ENCODE results near the gene PLEKHA4.
A peak's percentile ranks its signal among the peaks of the same experiment; 100 is the strongest.
"Not testable (repeated sequence)": the region's sequence is repeated elsewhere in the genome, so short reads cannot be mapped to it uniquely, and the experiment has no call there.

The PLEKHA4 gene

DNA sequence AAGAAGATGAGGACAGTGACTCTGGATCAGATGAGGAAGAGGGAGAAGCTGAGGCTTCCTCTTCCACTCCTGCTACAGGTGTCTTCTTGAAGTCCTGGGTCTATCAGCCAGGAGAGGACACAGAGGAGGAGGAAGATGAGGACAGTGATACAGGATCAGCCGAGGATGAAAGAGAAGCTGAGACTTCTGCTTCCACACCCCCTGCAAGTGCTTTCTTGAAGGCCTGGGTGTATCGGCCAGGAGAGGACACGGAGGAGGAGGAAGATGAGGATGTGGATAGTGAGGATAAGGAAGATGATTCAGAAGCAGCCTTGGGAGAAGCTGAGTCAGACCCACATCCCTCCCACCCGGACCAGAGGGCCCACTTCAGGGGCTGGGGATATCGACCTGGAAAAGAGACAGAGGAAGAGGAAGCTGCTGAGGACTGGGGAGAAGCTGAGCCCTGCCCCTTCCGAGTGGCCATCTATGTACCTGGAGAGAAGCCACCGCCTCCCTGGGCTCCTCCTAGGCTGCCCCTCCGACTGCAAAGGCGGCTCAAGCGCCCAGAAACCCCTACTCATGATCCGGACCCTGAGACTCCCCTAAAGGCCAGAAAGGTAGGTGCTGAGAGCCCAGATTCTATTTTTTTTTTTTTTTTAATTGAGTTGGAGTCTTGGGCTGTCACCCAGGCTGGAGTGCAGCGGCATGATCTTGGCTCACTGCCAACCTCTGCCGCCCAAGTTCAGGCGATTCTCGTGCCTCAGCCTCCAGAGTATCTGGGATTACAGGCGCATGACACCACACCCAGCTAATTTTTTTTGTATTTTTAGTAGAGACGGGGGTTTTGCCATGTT is 6.1 kb upstream of the PLEKHA4 start:
- TF ChIP-seq, protein P1, sequence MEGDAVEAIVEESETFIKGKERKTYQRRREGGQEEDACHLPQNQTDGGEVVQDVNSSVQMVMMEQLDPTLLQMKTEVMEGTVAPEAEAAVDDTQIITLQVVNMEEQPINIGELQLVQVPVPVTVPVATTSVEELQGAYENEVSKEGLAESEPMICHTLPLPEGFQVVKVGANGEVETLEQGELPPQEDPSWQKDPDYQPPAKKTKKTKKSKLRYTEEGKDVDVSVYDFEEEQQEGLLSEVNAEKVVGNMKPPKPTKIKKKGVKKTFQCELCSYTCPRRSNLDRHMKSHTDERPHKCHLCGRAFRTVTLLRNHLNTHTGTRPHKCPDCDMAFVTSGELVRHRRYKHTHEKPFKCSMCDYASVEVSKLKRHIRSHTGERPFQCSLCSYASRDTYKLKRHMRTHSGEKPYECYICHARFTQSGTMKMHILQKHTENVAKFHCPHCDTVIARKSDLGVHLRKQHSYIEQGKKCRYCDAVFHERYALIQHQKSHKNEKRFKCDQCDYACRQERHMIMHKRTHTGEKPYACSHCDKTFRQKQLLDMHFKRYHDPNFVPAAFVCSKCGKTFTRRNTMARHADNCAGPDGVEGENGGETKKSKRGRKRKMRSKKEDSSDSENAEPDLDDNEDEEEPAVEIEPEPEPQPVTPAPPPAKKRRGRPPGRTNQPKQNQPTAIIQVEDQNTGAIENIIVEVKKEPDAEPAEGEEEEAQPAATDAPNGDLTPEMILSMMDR (IDR thresholded peaks at IDR 0.05; ENCODE audit: extremely low read depth, insufficient read depth, missing control alignments) = no peak
- no peak for DNase-seq (ENCODE audit: low spot score)
- in situ Hi-C loops (cut with MboI; ENCODE audit: low pct_unique_long_range_greater_than_20kb, low sequenced_read_pairs, unreplicated experiment) = loop anchor here (25.0 kb wide), 1 partner anchor 88 kb away; the partner anchor contains the start of genes BAX and FTL

DNA sequence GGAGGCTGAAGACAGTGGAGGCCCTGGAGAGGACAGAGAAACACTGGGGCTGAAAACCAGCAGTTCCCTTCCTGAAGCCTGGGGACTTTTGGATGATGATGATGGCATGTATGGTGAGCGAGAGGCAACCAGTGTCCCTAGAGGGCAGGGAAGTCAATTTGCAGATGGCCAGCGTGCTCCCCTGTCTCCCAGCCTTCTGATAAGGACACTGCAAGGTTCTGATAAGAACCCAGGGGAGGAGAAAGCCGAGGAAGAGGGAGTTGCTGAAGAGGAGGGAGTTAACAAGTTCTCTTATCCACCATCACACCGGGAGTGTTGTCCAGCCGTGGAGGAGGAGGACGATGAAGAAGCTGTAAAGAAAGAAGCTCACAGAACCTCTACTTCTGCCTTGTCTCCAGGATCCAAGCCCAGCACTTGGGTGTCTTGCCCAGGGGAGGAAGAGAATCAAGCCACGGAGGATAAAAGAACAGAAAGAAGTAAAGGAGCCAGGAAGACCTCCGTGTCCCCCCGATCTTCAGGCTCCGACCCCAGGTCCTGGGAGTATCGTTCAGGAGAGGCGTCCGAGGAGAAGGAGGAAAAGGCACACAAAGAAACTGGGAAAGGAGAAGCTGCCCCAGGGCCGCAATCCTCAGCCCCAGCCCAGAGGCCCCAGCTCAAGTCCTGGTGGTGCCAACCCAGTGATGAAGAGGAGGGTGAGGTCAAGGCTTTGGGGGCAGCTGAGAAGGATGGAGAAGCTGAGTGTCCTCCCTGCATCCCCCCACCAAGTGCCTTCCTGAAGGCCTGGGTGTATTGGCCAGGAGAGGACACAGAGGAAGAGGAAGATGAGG is 5.3 kb upstream of the PLEKHA4 start:
- in situ Hi-C loops (cut with MboI; ENCODE audit: low pct_unique_long_range_greater_than_20kb, low sequenced_read_pairs, unreplicated experiment) = loop anchor here (25.0 kb wide), 1 partner anchor 89 kb away; the partner anchor contains the start of genes BAX and FTL
- DNase-seq (ENCODE audit: low spot score) = no peak
- TF ChIP-seq, protein P1 (IDR thresholded peaks at IDR 0.05; ENCODE audit: extremely low read depth, insufficient read depth, missing control alignments) = no peak

DNA sequence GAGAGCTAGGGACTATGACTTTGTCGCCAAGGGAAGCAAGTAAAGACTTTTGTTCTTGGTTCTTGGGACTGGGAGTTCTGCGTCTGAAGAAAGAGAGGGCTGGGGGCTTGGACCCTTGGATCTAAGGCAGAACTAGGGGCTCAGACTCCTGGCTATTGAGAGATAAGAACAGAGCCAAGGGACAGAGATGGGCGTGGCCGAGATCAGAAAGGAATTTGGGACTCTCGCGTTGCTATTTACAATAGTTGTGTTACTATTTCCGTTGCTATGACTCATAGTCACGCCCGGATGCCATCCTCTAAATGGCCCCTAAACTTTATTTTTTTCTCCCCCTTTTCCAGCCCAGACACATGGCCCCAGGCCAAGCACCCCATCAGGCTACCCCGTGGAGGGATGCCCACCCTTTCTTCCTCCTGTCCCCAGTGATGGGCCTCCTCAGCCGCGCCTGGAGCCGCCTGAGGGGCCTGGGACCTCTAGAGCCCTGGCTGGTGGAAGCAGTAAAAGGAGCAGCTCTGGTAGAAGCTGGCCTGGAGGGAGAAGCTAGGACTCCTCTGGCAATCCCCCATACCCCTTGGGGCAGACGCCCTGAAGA is 4.6 kb upstream of the PLEKHA4 start:
- DNase-seq (ENCODE audit: low spot score) = peak; percentile 89
- in situ Hi-C loops (cut with MboI; ENCODE audit: low pct_unique_long_range_greater_than_20kb, low sequenced_read_pairs, unreplicated experiment) = loop anchor here (25.0 kb wide), 1 partner anchor 89 kb away; the partner anchor contains the start of genes BAX and FTL
- TF ChIP-seq, protein P1 (IDR thresholded peaks at IDR 0.05; ENCODE audit: extremely low read depth, insufficient read depth, missing control alignments) = no peak

GRCh38 chr19:48872182-48872883 is 3.9 kb upstream of the PLEKHA4 start, which contains the start of gene PPP1R15A:
Gene PPP1R15A, plus strand, starts transcription at chr19:48872421. Its CDS starts 813 bp downstream, at chr19:48873234.
- in situ Hi-C loops (cut with MboI; ENCODE audit: low pct_unique_long_range_greater_than_20kb, low sequenced_read_pairs, unreplicated experiment) = loop anchor here (25.0 kb wide), 1 partner anchor 90 kb away; the partner anchor contains the start of genes BAX and FTL
- TF ChIP-seq, protein P1 (IDR thresholded peaks at IDR 0.05; ENCODE audit: extremely low read depth, insufficient read depth, missing control alignments) = no peak
- DNase-seq (ENCODE audit: low spot score) = peak; percentile 97

DNA sequence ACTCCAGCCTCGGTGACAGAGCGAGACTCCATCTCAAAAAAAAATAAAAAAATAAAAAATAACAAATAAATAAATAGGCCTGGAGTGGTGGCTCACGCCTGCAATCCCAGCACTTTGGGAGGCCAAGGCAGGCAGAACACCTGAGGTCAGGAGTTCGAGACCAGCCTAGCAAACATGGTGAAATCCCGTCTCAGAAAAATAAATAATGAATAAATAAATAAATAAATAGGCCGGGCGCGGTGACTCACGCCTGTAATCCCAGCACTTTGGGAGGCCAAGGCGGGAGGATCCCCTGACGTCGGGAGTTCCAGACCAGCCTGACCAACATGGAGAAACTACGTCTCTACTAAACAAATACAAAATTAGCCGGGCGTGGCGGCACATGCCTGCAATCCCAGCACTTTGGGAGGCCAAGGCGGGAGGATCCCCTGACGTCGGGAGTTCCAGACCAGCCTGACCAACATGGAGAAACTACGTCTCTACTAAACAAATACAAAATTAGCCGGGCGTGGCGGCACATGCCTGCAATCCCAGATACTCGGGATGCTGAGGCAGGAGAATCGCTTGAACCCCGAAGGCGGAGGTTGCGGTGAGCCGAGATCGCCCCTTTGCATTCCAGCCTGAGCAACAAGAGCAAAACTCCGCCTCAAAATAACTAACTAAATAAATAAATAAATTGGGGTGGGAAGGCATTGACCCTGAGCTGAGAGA is 3.2 kb upstream of the PLEKHA4 start:
- DNase-seq (ENCODE audit: low spot score) = not testable (repeated sequence)

DNA sequence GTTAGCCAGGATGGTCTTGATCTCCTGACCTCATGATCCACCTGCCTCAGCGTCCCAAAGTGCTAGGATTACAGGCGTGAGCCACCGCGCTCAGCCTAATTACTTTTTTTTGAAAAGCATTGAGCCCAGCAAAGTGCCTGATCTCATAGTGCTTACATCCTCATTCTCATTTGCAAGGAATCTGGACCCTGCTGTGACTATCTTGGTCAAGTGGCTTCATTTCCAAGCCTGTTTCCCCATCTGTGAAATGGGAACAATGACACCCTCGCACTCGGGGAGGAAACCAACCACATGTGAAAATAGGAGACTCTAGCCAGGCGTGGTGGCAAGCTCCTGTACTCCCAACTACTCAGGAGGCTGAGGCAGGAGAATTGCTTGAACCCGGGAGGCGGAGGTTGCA is 1.6 kb upstream of the PLEKHA4 start:
- in situ Hi-C loops (cut with MboI; ENCODE audit: low pct_unique_long_range_greater_than_20kb, low sequenced_read_pairs, unreplicated experiment) = loop anchor here (25.0 kb wide), 1 partner anchor 92 kb away; the partner anchor contains the start of genes BAX and FTL
- no peak for DNase-seq (ENCODE audit: low spot score)
- TF ChIP-seq, protein P1 (IDR thresholded peaks at IDR 0.05; ENCODE audit: extremely low read depth, insufficient read depth, missing control alignments) = no peak

More for the DNA sequence above, 3.2 kb upstream of the PLEKHA4 start:
- in situ Hi-C loops (cut with MboI; ENCODE audit: low pct_unique_long_range_greater_than_20kb, low sequenced_read_pairs, unreplicated experiment) = loop anchor here (25.0 kb wide), 1 partner anchor 91 kb away; the partner anchor contains the start of genes BAX and FTL
